Measurements from ENCODE around the gene KRTAP5-1. TPM values are rescaled to one million over a fixed set of nuclear protein-coding genes. Genes with fewer than 3 reads are reported as not detected.
A peak's percentile ranks its signal among the peaks of the same experiment; 100 is the strongest.
"Not testable (repeated sequence)": the region's sequence is repeated elsewhere in the genome, so short reads cannot be mapped to it uniquely, and the experiment has no call there.

KRTAP5-1 gene
- total RNA-seq, 2 donors from 2014 or later = not detected

GRCh38 chr11:1597331-1597993 is 12.4 kb upstream of the KRTAP5-1 start:
- DNase-seq (no peak), ATAC-seq (replicated peaks in 1 of 2) (no peak)
- H3K9me3 Mint-ChIP-seq = no peaks in the 10 kb centered on the region
- H3K36me3 Mint-ChIP-seq (ENCODE audit: insufficient read depth in 2 of 2) = no peaks in the 10 kb centered on the region
- H3K4me1 Mint-ChIP-seq (ENCODE audit: low read depth) = peaks cover 4% of the 10 kb centered on the region
- H3K27ac Mint-ChIP-seq = no peak overlapping the region
- no peak overlapping the region for H3K4me3 Mint-ChIP-seq
- peaks cover 28% of the 10 kb centered on the region for H3K27me3 Mint-ChIP-seq (ENCODE audit: low read depth)

- H3K9me3 Mint-ChIP-seq; H3K36me3 Mint-ChIP-seq (ENCODE audit: insufficient read depth in 2 of 2); H3K4me1 Mint-ChIP-seq (ENCODE audit: low read depth); H3K27ac Mint-ChIP-seq; H3K4me3 Mint-ChIP-seq; ATAC-seq (replicated peaks in 1 of 2); DNase-seq: not testable (repeated sequence)
- H3K27me3 Mint-ChIP-seq (ENCODE audit: low read depth) = peaks cover 20% of the 10 kb centered on the region
These were observed 11.6 kb upstream of the KRTAP5-1 start for GRCh38 chr11:1596576-1597121.

GRCh38 chr11:1595994-1596575 is 11.0 kb upstream of the KRTAP5-1 start:
- peaks cover 18% of the 10 kb centered on the region for H3K27me3 Mint-ChIP-seq (ENCODE audit: low read depth)

GRCh38 chr11:1592628-1593027 is 7.5 kb upstream of the KRTAP5-1 start:
- Mint-ChIP-seq H3K27me3 (ENCODE audit: low read depth) (peaks cover 18% of the 10 kb centered on the region), H3K27ac (no peak overlapping the region), H3K4me1 (ENCODE audit: low read depth) (peaks cover 13% of the 10 kb centered on the region), H3K9me3 (peaks cover 0 to 3% of the 10 kb centered on the region in 2 donors), H3K36me3 (ENCODE audit: insufficient read depth in 2 of 2) (peaks cover 4% of the 10 kb centered on the region in 2 donors), H3K4me3 (no peak overlapping the region)
- DNase-seq = no peak
- ATAC-seq (replicated peaks in 1 of 2) = no peak

More at GRCh38 chr11:1595994-1596575, 11.0 kb upstream of the KRTAP5-1 start:
- H3K9me3 Mint-ChIP-seq; H3K27ac Mint-ChIP-seq; DNase-seq; ATAC-seq (replicated peaks in 1 of 2); H3K4me1 Mint-ChIP-seq (ENCODE audit: low read depth); H3K36me3 Mint-ChIP-seq (ENCODE audit: insufficient read depth in 2 of 2); H3K4me3 Mint-ChIP-seq: not testable (repeated sequence)

- ATAC-seq (replicated peaks in 1 of 2) = no peak
- DNase-seq = no peak
- peaks cover 8% of the 10 kb centered on the region for H3K4me1 Mint-ChIP-seq (ENCODE audit: low read depth)
- peak overlapping the region in 1 of 2 donors; percentile 41 for H3K4me3 Mint-ChIP-seq
- H3K27ac Mint-ChIP-seq = no peak overlapping the region
- peaks cover 4% of the 10 kb centered on the region in 2 donors for H3K36me3 Mint-ChIP-seq (ENCODE audit: insufficient read depth in 2 of 2)
- peaks cover 0 to 3% of the 10 kb centered on the region in 2 donors for H3K9me3 Mint-ChIP-seq
- no peaks in the 10 kb centered on the region for H3K27me3 Mint-ChIP-seq (ENCODE audit: low read depth)
These were observed 4.9 kb upstream of the KRTAP5-1 start for GRCh38 chr11:1589996-1590395.

- not testable (repeated sequence) for H3K36me3 Mint-ChIP-seq (ENCODE audit: insufficient read depth in 2 of 2); DNase-seq; H3K9me3 Mint-ChIP-seq; H3K27me3 Mint-ChIP-seq (ENCODE audit: low read depth); H3K4me1 Mint-ChIP-seq (ENCODE audit: low read depth)
- Mint-ChIP-seq H3K27ac (peak overlapping the region; percentile 38), H3K4me3 (peak overlapping the region; percentile 48 to 49)
- ATAC-seq (replicated peaks in 1 of 2) = peak in 1 of 2 donors; percentile 33
These were observed 4.3 kb upstream of the KRTAP5-1 start for GRCh38 chr11:1589191-1589963.

- Mint-ChIP-seq H3K4me3 (no peak overlapping the region), H3K9me3 (peaks cover 0 to 3% of the 10 kb centered on the region in 2 donors), H3K27me3 (ENCODE audit: low read depth) (no peaks in the 10 kb centered on the region), H3K27ac (no peak overlapping the region), H3K4me1 (ENCODE audit: low read depth) (peaks cover 8% of the 10 kb centered on the region), H3K36me3 (ENCODE audit: insufficient read depth in 2 of 2) (peaks cover 4% of the 10 kb centered on the region in 2 donors)
- ATAC-seq (replicated peaks in 1 of 2) = no peak
- no peak for DNase-seq
These were observed 1.6 kb upstream of the KRTAP5-1 start for GRCh38 chr11:1586699-1587098.

- not testable (repeated sequence) for H3K27ac Mint-ChIP-seq; ATAC-seq (replicated peaks in 1 of 2); H3K4me3 Mint-ChIP-seq
These were observed 2.2 kb downstream of the KRTAP5-1 start for GRCh38 chr11:1582909-1583308.

GRCh38 chr11:1581976-1582375 is 3.1 kb downstream of the KRTAP5-1 start:
- ATAC-seq (replicated peaks in 1 of 2) = no peak
- Mint-ChIP-seq H3K36me3 (ENCODE audit: insufficient read depth in 2 of 2) (peaks cover 3 to 7% of the 10 kb centered on the region in 2 donors), H3K9me3 (peaks cover 0 to 6% of the 10 kb centered on the region in 2 donors), H3K27me3 (ENCODE audit: low read depth) (no peaks in the 10 kb centered on the region), H3K27ac (no peak overlapping the region), H3K4me1 (ENCODE audit: low read depth) (no peaks in the 10 kb centered on the region), H3K4me3 (no peak overlapping the region)
- DNase-seq = no peak

More at GRCh38 chr11:1582909-1583308, 2.2 kb downstream of the KRTAP5-1 start:
- not testable (repeated sequence) for H3K9me3 Mint-ChIP-seq; DNase-seq; H3K27me3 Mint-ChIP-seq (ENCODE audit: low read depth); H3K4me1 Mint-ChIP-seq (ENCODE audit: low read depth); H3K36me3 Mint-ChIP-seq (ENCODE audit: insufficient read depth in 2 of 2)

GRCh38 chr11:1576825-1577224 is 8.3 kb downstream of the KRTAP5-1 start:
- H3K27ac Mint-ChIP-seq = no peak overlapping the region
- DNase-seq (no peak), ATAC-seq (replicated peaks in 1 of 2) (no peak)
- no peak overlapping the region for H3K4me3 Mint-ChIP-seq
- peaks cover 0 to 6% of the 10 kb centered on the region in 2 donors for H3K9me3 Mint-ChIP-seq
- H3K36me3 Mint-ChIP-seq (ENCODE audit: insufficient read depth in 2 of 2) = peaks cover 3 to 7% of the 10 kb centered on the region in 2 donors
- peaks cover 8% of the 10 kb centered on the region for H3K4me1 Mint-ChIP-seq (ENCODE audit: low read depth)
- peaks cover 7% of the 10 kb centered on the region for H3K27me3 Mint-ChIP-seq (ENCODE audit: low read depth)

GRCh38 chr11:1575756-1576155 is 9.3 kb downstream of the KRTAP5-1 start:
- H3K27ac Mint-ChIP-seq; H3K9me3 Mint-ChIP-seq; ATAC-seq (replicated peaks in 1 of 2); H3K4me1 Mint-ChIP-seq (ENCODE audit: low read depth); H3K27me3 Mint-ChIP-seq (ENCODE audit: low read depth); H3K36me3 Mint-ChIP-seq (ENCODE audit: insufficient read depth in 2 of 2); DNase-seq: not testable (repeated sequence)
- H3K4me3 Mint-ChIP-seq = peak overlapping the region in 1 of 2 donors; percentile 49

GRCh38 chr11:1574933-1575242 is 10.2 kb downstream of the KRTAP5-1 start:
- Mint-ChIP-seq H3K36me3 (ENCODE audit: insufficient read depth in 2 of 2) (peaks cover 3 to 7% of the 10 kb centered on the region in 2 donors), H3K4me3 (peak overlapping the region; percentile 37 to 49), H3K27ac (no peak overlapping the region), H3K9me3 (peaks cover 0 to 6% of the 10 kb centered on the region in 2 donors), H3K4me1 (ENCODE audit: low read depth) (peaks cover 8% of the 10 kb centered on the region), H3K27me3 (ENCODE audit: low read depth) (peaks cover 7% of the 10 kb centered on the region)
- DNase-seq (no peak), ATAC-seq (replicated peaks in 1 of 2) (no peak)
